Nephron (organoid): Measurements from ENCODE around the gene OR2T3.
"Not testable (repeated sequence)": the region's sequence is repeated elsewhere in the genome, so short reads cannot be mapped to it uniquely, and the experiment has no call there.

Experiments used
- H3K27ac Mint-ChIP-seq, 3 experiments: 2 replicates each; pipeline ENCODE4 v1.8.0; 2020; ENCODE audit warnings: mixed read lengths in 3 of 3, mild to moderate bottlenecking in 2 of 3, moderate library complexity in 1 of 3
- H3K27me3 Mint-ChIP-seq: 2 replicates; pipeline ENCODE4 v1.8.0; 2021; ENCODE audit warnings: low read depth, mild to moderate bottlenecking, moderate library complexity, mixed read lengths
- H3K36me3 Mint-ChIP-seq: 2 replicates; pipeline ENCODE4 v1.8.0; 2020; ENCODE audit warnings: low read depth, mixed read lengths
- H3K4me1 Mint-ChIP-seq: 2 replicates; pipeline ENCODE4 v1.8.0; 2020; ENCODE audit warnings: mixed read lengths
- H3K4me3 Mint-ChIP-seq, 3 experiments: 2 replicates each; pipeline ENCODE4 v1.8.0; 2020; ENCODE audit warnings: mild to moderate bottlenecking in 3 of 3, mixed read lengths in 3 of 3, moderate library complexity in 2 of 3
- H3K9me3 Mint-ChIP-seq: 2 replicates; pipeline ENCODE4 v1.8.0; 2020; ENCODE audit warnings: mixed read lengths

Gene OR2T3, protein sequence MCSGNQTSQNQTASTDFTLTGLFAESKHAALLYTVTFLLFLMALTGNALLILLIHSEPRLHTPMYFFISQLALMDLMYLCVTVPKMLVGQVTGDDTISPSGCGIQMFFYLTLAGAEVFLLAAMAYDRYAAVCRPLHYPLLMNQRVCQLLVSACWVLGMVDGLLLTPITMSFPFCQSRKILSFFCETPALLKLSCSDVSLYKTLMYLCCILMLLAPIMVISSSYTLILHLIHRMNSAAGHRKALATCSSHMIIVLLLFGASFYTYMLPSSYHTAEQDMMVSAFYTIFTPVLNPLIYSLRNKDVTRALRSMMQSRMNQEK

DNA sequence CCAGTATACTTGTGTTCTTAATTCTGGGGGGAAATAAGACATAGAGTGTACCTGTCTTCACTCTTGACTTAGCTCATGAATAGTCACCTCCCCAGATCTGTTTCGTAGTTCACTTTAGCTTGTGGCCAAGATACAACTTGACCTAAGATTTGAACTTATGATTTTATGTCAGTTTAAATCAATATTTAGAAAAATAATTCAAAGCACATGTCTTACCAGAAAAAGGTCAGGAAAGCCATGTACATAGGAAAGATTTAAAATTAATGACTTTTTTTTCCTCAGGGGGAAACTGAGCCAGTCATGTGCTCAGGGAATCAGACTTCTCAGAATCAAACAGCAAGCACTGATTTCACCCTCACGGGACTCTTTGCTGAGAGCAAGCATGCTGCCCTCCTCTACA is at the start of gene OR2T3:
Gene OR2T3 (plus strand): TSS at position 301 of the 400 bp plus-strand sequence. CDS start 0 bp downstream, at position 301.
- H3K4me3 Mint-ChIP-seq, H3K27ac Mint-ChIP-seq, H3K27me3 Mint-ChIP-seq, H3K4me1 Mint-ChIP-seq, H3K36me3 Mint-ChIP-seq: not testable (repeated sequence)
- peaks cover 24% of the 10 kb centered on the region for H3K9me3 Mint-ChIP-seq

- not testable (repeated sequence) for H3K27ac Mint-ChIP-seq, H3K4me1 Mint-ChIP-seq, H3K36me3 Mint-ChIP-seq
Observed at GRCh38 chr1:248427526-248428191, 45.5 kb upstream of the OR2T3 start.

DNA sequence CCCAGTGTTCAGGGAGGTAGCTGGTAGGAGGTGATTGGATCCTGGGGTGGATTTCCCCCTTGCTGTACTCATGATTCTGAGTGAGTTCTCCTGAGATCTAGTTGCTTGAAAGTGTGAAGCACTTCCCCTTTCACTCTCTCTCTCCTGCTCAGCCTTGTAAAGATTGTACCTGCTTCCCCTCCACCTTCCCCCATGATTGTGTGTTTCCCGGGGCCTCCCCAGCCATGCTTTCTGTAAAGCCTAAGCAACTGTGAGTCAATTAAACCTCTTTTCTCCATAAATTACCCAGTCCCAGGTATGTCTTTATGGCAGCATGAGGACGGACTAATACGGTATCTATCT is 45.0 kb upstream of the OR2T3 start:
- H3K27me3 Mint-ChIP-seq, H3K4me1 Mint-ChIP-seq, H3K27ac Mint-ChIP-seq, H3K36me3 Mint-ChIP-seq, H3K4me3 Mint-ChIP-seq: not testable (repeated sequence)
- peaks cover 53% of the 10 kb centered on the region for H3K9me3 Mint-ChIP-seq

More at GRCh38 chr1:248427526-248428191, 45.5 kb upstream of the OR2T3 start:
- not testable (repeated sequence) for H3K27me3 Mint-ChIP-seq, H3K4me3 Mint-ChIP-seq
- H3K9me3 Mint-ChIP-seq, result peaks cover 57% of the 10 kb centered on the region

DNA sequence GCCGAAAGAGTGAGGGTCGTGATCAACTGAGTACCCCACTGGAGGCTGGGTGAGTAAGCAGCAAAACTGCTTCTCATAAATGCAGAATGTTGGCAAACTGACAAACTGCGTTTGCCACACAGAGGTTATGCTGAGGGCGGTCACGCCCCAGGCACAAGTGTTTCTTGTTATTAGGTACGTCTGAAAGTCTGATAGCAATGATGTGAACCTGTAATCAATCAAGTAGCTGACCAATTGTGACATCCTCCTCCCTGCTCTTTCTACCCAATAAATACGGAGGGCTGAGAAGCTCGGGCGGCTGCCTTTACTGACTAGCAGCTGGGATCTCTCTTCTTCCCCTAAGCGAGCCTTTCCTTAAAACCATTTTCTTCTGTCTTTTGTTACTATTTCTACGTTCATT is 41.5 kb upstream of the OR2T3 start:
- H3K36me3 Mint-ChIP-seq, H3K27ac Mint-ChIP-seq, H3K27me3 Mint-ChIP-seq, H3K4me3 Mint-ChIP-seq, H3K4me1 Mint-ChIP-seq: not testable (repeated sequence)
- peaks cover 43% of the 10 kb centered on the region for H3K9me3 Mint-ChIP-seq

- not testable (repeated sequence) for H3K36me3 Mint-ChIP-seq, H3K27me3 Mint-ChIP-seq, H3K4me1 Mint-ChIP-seq, H3K27ac Mint-ChIP-seq, H3K4me3 Mint-ChIP-seq
- H3K9me3 Mint-ChIP-seq, result peaks cover 38% of the 10 kb centered on the region
Observed at GRCh38 chr1:248432201-248432600, 41.0 kb upstream of the OR2T3 start.

- H3K27me3 Mint-ChIP-seq, H3K4me1 Mint-ChIP-seq, H3K36me3 Mint-ChIP-seq, H3K4me3 Mint-ChIP-seq, H3K27ac Mint-ChIP-seq: not testable (repeated sequence)
- peaks cover 32% of the 10 kb centered on the region for H3K9me3 Mint-ChIP-seq
Observed at GRCh38 chr1:248433811-248434415, 39.2 kb upstream of the OR2T3 start.

DNA sequence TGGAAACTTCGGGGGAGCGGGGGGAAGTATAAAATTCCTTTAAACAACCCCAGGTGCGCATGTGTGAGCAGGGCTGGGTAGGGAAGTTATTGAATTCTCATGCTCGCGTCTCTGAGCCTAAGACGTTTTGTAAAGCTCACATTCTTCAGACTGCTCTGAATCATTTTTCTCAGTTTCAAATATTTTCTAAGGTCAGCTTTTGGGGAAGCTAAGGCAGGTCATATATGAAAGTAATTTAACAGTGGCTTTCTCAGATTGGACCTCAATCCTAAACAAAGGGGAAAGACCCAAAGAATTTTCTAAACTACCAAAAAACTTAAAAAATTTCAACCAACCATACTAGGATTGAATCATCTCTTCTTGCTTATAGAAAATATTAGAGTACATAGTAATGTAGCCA is 38.2 kb upstream of the OR2T3 start:
- H3K4me1 Mint-ChIP-seq, H3K36me3 Mint-ChIP-seq, H3K27me3 Mint-ChIP-seq, H3K4me3 Mint-ChIP-seq, H3K27ac Mint-ChIP-seq: not testable (repeated sequence)
- H3K9me3 Mint-ChIP-seq, result peaks cover 30% of the 10 kb centered on the region

DNA sequence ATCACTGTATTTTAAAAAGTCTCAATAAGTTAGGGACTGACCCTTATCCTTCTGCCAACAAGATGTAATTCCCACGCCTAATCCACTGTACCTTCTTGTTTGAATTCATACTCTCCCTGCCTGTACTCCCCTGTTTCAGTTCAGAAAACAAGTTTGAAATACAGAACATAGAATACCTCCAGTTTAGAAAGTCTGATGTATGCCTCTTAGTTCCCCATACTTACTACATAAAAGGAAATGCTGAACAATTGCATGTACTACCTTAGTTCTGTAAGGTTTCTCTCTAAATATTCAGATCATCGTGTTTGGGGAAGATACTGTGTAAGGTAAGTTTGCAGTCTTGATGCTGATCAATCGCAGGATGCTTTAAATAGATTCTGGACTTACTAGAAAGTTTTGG is 36.8 kb upstream of the OR2T3 start:
- not testable (repeated sequence) for H3K36me3 Mint-ChIP-seq, H3K4me3 Mint-ChIP-seq, H3K27ac Mint-ChIP-seq, H3K27me3 Mint-ChIP-seq, H3K4me1 Mint-ChIP-seq
- H3K9me3 Mint-ChIP-seq, result peaks cover 17% of the 10 kb centered on the region

DNA sequence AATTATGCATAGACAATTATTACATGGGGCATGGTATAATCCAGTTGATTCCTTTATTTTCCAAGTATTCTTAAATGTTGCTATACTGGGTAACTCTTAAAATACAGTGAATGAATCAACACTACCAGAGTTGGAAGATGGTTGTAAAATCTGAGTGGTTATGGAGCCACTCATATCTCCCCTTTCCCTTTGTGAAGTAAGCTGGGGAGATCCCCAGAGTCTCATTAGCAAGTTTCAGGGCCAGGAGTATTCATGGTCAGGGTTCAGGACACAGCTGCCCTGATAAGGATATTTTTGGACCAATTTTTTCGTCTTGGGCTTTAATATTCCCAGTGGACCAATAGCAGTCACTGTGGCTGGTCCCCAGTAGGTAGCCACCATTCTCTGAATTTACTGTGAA is 34.5 kb upstream of the OR2T3 start:
- not testable (repeated sequence) for H3K9me3 Mint-ChIP-seq, H3K27ac Mint-ChIP-seq, H3K36me3 Mint-ChIP-seq, H3K27me3 Mint-ChIP-seq, H3K4me3 Mint-ChIP-seq, H3K4me1 Mint-ChIP-seq

GRCh38 chr1:248439283-248439682 is 33.9 kb upstream of the OR2T3 start:
- not testable (repeated sequence) for H3K4me1 Mint-ChIP-seq, H3K36me3 Mint-ChIP-seq, H3K27ac Mint-ChIP-seq, H3K4me3 Mint-ChIP-seq, H3K9me3 Mint-ChIP-seq, H3K27me3 Mint-ChIP-seq

DNA sequence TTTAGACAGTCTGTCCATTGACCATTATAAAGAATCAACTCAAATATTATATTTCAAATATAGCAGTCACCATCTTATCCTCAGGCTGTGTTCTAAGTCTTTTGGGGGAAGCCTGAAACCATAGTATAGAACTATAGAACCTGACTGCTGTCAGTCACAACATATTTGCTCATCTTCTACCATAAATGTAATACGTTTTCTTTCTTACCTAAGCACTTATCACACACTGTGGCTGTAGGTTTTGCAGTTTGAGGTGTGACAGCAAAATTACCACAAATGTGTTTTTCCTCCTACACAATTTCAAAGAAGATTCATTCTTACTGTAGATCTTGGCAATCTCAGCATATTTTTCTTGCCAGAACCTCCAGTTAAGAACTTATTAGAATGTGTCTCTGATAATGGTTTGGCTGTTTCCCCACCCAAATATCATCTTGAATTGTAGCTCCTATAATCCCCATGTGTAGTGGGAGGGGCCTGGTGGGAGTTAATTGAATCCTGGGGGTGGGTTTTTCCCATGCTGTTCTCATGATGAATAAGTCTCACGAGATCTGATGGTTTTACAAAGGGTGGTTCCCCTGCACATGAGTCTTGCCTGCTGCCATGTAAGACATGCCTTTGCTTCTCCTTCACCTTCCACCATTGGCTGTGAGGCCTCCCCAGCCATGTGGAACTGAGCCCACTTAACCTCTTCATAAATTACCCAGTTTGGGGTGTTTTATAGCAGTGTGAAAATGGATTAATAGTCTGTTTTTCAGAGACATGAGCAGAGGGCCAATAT is 30.5 kb upstream of the OR2T3 start:
- not testable (repeated sequence) for H3K36me3 Mint-ChIP-seq, H3K4me3 Mint-ChIP-seq, H3K27ac Mint-ChIP-seq, H3K4me1 Mint-ChIP-seq, H3K27me3 Mint-ChIP-seq
- H3K9me3 Mint-ChIP-seq, result peaks cover 16% of the 10 kb centered on the region

DNA sequence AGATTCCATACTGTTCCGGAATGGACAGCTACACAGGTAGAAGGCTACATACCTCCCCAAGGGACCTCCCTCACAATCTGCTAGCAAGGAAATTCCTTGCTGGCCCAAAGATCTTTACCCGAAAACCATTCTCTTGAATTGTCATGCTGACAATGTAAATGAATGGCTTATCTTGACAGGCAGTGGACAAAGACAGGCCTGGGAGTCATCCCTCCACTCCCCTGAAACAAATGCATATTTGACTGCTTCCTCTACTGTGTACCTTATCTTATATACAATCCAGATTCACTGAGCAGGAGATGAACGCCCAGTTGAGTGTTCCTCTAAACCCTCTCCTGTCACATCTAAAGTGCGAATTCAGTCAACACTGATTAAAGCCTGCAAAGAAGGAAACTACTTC is 28.5 kb upstream of the OR2T3 start:
- H3K27me3 Mint-ChIP-seq, H3K4me3 Mint-ChIP-seq, H3K4me1 Mint-ChIP-seq, H3K27ac Mint-ChIP-seq, H3K36me3 Mint-ChIP-seq: not testable (repeated sequence)
- H3K9me3 Mint-ChIP-seq, result peaks cover 13% of the 10 kb centered on the region

GRCh38 chr1:248445399-248445798 is 27.8 kb upstream of the OR2T3 start, which contains the start of gene OR2T2:
Gene OR2T2 (plus strand): TSS chr1:248445637. CDS start chr1:248452798, 7,161 bp downstream.
- not testable (repeated sequence) for H3K4me3 Mint-ChIP-seq, H3K27me3 Mint-ChIP-seq, H3K4me1 Mint-ChIP-seq, H3K36me3 Mint-ChIP-seq, H3K27ac Mint-ChIP-seq
- H3K9me3 Mint-ChIP-seq, result peaks cover 13% of the 10 kb centered on the region

- H3K27ac Mint-ChIP-seq, H3K36me3 Mint-ChIP-seq, H3K27me3 Mint-ChIP-seq, H3K4me3 Mint-ChIP-seq, H3K4me1 Mint-ChIP-seq: not testable (repeated sequence)
- H3K9me3 Mint-ChIP-seq, result peaks cover 17% of the 10 kb centered on the region
Observed at GRCh38 chr1:248448409-248449074, 24.6 kb upstream of the OR2T3 start.
